GM12891 (cell line): ENCODE data around the gene BAIAP2L2.

Source experiments
- POLR2A ChIP-seq: IDR thresholded peaks from 2 replicates; pipeline ENCODE4 v1.6.1; 2011; ENCODE audit warnings: low read depth, low read length, control low read depth
- POLR2AphosphoS5 ChIP-seq: IDR thresholded peaks from 2 replicates; pipeline ENCODE4 v1.6.1; 2011; ENCODE audit warnings: low read depth, low read length, control low read depth
- TAF1 ChIP-seq: IDR thresholded peaks from 2 replicates; pipeline ENCODE4 v1.6.1; 2011; ENCODE audit warnings: low read depth, low read length, control low read depth

GRCh38 chr22:38106814-38107578 lies 3.5 kb downstream of the BAIAP2L2 start:
- TF ChIP-seq POLR2A (no peak), TAF1 (no peak), POLR2AphosphoS5 (no peak)
